ENCODE results near the gene PLOD1.

GRCh38 chr1:12009318-12009947 lies 74.9 kb downstream of the PLOD1 start:
- no peak for TF ChIP-seq POLR2A (IDR thresholded peaks at IDR 0.05)
- no peak for TF ChIP-seq CTCF (IDR thresholded peaks at IDR 0.05)
